Lower leg skin (tissue), 3 donors: ENCODE results near the gene ZMYND8.

ENCODE experiments used
- CTCF ChIP-seq, 3 donors: fragments of 450-650 bp; IDR thresholded peaks; one replicate each; pipeline ENCODE4 v1.5.1; 2016; ENCODE audit warnings: antibody characterized with exemption in 3 of 3, mild to moderate bottlenecking in 3 of 3, moderate library complexity in 2 of 3
- POLR2A ChIP-seq, 2 donors: fragments of 450-650 bp; IDR thresholded peaks; one replicate each; pipeline ENCODE4 v1.6.1; 2016 to 2017; ENCODE audit warnings: antibody characterized with exemption in 2 of 2, mild to moderate bottlenecking in 1 of 2, moderate library complexity in 1 of 2

GRCh38 chr20:47280668-47281067 lies 75.8 kb downstream of the ZMYND8 start:
- TF ChIP-seq CTCF (IDR thresholded peaks at IDR 0.05) (no peak), POLR2A (IDR thresholded peaks at IDR 0.05) (no peak)
